Activated T-helper 17 cell treated with anti-CD3 and anti-CD28 coated beads, Interleukin-2, amount 50 U/mL, for 72 hours (primary cell): ENCODE results near the gene SPOCD1. TPM values are rescaled to one million over a fixed set of nuclear protein-coding genes. Genes with fewer than 3 reads are reported as not detected.
"Not testable (repeated sequence)": the region's sequence is repeated elsewhere in the genome, so short reads cannot be mapped to it uniquely, and the experiment has no call there.

Experiments used
- ATAC-seq: fragments of 150-1000 bp; cut with Tn5 transposase; replicated peaks from 2 replicates; pipeline ENCODE4 v1.10.0; 2021; ENCODE audit warnings: mild to moderate bottlenecking, moderate library complexity
- H3K27ac Mint-ChIP-seq: one replicate; pipeline ENCODE4 v1.8.0; 2022; ENCODE audit warnings: mixed read lengths
- H3K27me3 Mint-ChIP-seq: one replicate; pipeline ENCODE4 v1.8.0; 2022; ENCODE audit warnings: mixed read lengths
- H3K36me3 Mint-ChIP-seq: one replicate; pipeline ENCODE4 v1.8.0; 2022; ENCODE audit warnings: low read depth, mild to moderate bottlenecking, mixed read lengths
- H3K4me1 Mint-ChIP-seq: one replicate; pipeline ENCODE4 v1.8.0; 2022; ENCODE audit warnings: mixed read lengths
- H3K4me3 Mint-ChIP-seq: one replicate; pipeline ENCODE4 v1.8.0; 2022; ENCODE audit warnings: mild to moderate bottlenecking, mixed read lengths
- H3K9me3 Mint-ChIP-seq: one replicate; pipeline ENCODE4 v1.8.0; 2022; ENCODE audit warnings: mixed read lengths
- total RNA-seq, 2 donors: library from RNA; stranded (reverse); gene quantifications; one replicate each; pipeline ENCODE4 v1.2.3, GENCODE V29; 2022

Gene SPOCD1
- total RNA-seq, 2 donors from 2014 or later, result 0.84 to 1.8 TPM

- not testable (repeated sequence) for H3K27me3 Mint-ChIP-seq, H3K27ac Mint-ChIP-seq, H3K4me1 Mint-ChIP-seq, ATAC-seq, H3K4me3 Mint-ChIP-seq, H3K9me3 Mint-ChIP-seq, H3K36me3 Mint-ChIP-seq
Measured at GRCh38 chr1:31816501-31816900, 679 bp upstream of the SPOCD1 start.

GRCh38 chr1:31815307-31815645, 546 bp downstream of the SPOCD1 start:
- H3K4me3 Mint-ChIP-seq, result peak overlapping the region; percentile 56
- peaks cover 5% of the 10 kb centered on the region for H3K4me1 Mint-ChIP-seq
- peak overlapping the region; percentile 88 for H3K27ac Mint-ChIP-seq
- no peaks in the 10 kb centered on the region for H3K36me3 Mint-ChIP-seq
- ATAC-seq, result no peak
- H3K9me3 Mint-ChIP-seq, result no peaks in the 10 kb centered on the region
- no peaks in the 10 kb centered on the region for H3K27me3 Mint-ChIP-seq

GRCh38 chr1:31814631-31815306, 1.1 kb downstream of the SPOCD1 start:
- no peaks in the 10 kb centered on the region for H3K9me3 Mint-ChIP-seq
- H3K27ac Mint-ChIP-seq, result peak overlapping the region; percentile 36
- peaks cover 5% of the 10 kb centered on the region for H3K4me1 Mint-ChIP-seq
- H3K4me3 Mint-ChIP-seq, result no peak overlapping the region
- H3K36me3 Mint-ChIP-seq, result no peaks in the 10 kb centered on the region
- H3K27me3 Mint-ChIP-seq, result no peaks in the 10 kb centered on the region
- ATAC-seq, result no peak

- Mint-ChIP-seq H3K27me3 (no peaks in the 10 kb centered on the region), H3K4me3 (no peak overlapping the region), H3K27ac (no peak overlapping the region), H3K36me3 (no peaks in the 10 kb centered on the region), H3K4me1 (peaks cover 5% of the 10 kb centered on the region), H3K9me3 (no peaks in the 10 kb centered on the region)
- ATAC-seq, result no peak
Measured at GRCh38 chr1:31814041-31814511, 1.7 kb downstream of the SPOCD1 start.

GRCh38 chr1:31812158-31812829, 3.5 kb downstream of the SPOCD1 start:
- H3K36me3 Mint-ChIP-seq, result no peaks in the 10 kb centered on the region
- H3K9me3 Mint-ChIP-seq, result no peaks in the 10 kb centered on the region
- ATAC-seq, result no peak
- no peaks in the 10 kb centered on the region for H3K27me3 Mint-ChIP-seq
- no peak overlapping the region for H3K4me3 Mint-ChIP-seq
- peaks cover 5% of the 10 kb centered on the region for H3K4me1 Mint-ChIP-seq
- no peak overlapping the region for H3K27ac Mint-ChIP-seq

GRCh38 chr1:31811605-31812004, 4.2 kb downstream of the SPOCD1 start:
- no peaks in the 10 kb centered on the region for H3K36me3 Mint-ChIP-seq
- no peak for ATAC-seq
- H3K27me3 Mint-ChIP-seq, result no peaks in the 10 kb centered on the region
- no peak overlapping the region for H3K27ac Mint-ChIP-seq
- H3K9me3 Mint-ChIP-seq, result no peaks in the 10 kb centered on the region
- no peak overlapping the region for H3K4me3 Mint-ChIP-seq
- peaks cover 5% of the 10 kb centered on the region for H3K4me1 Mint-ChIP-seq

GRCh38 chr1:31809698-31810097, 6.1 kb downstream of the SPOCD1 start:
- Mint-ChIP-seq H3K27ac (no peak overlapping the region), H3K4me3 (no peak overlapping the region), H3K9me3 (no peaks in the 10 kb centered on the region), H3K4me1 (no peaks in the 10 kb centered on the region), H3K36me3 (no peaks in the 10 kb centered on the region), H3K27me3 (no peaks in the 10 kb centered on the region)
- ATAC-seq, result no peak

- Mint-ChIP-seq H3K27ac (no peak overlapping the region), H3K27me3 (no peaks in the 10 kb centered on the region), H3K4me3 (no peak overlapping the region), H3K4me1 (peaks cover under 1% of the 10 kb centered on the region), H3K36me3 (no peaks in the 10 kb centered on the region), H3K9me3 (no peaks in the 10 kb centered on the region)
- no peak for ATAC-seq
Measured at GRCh38 chr1:31807273-31808048, 8.4 kb downstream of the SPOCD1 start.

GRCh38 chr1:31805318-31805717, 10.5 kb downstream of the SPOCD1 start:
- Mint-ChIP-seq H3K36me3 (no peaks in the 10 kb centered on the region), H3K4me1 (peaks cover 5% of the 10 kb centered on the region), H3K27me3 (peaks cover 8% of the 10 kb centered on the region), H3K9me3 (no peaks in the 10 kb centered on the region), H3K4me3 (no peak overlapping the region), H3K27ac (no peak overlapping the region)
- ATAC-seq, result no peak

- peaks cover 5% of the 10 kb centered on the region for H3K4me1 Mint-ChIP-seq
- no peak overlapping the region for H3K27ac Mint-ChIP-seq
- no peaks in the 10 kb centered on the region for H3K9me3 Mint-ChIP-seq
- ATAC-seq, result no peak
- H3K27me3 Mint-ChIP-seq, result peaks cover 8% of the 10 kb centered on the region
- no peaks in the 10 kb centered on the region for H3K36me3 Mint-ChIP-seq
- no peak overlapping the region for H3K4me3 Mint-ChIP-seq
Measured at GRCh38 chr1:31804098-31804497, 11.7 kb downstream of the SPOCD1 start.

GRCh38 chr1:31803610-31804009, 12.2 kb downstream of the SPOCD1 start:
- no peak for ATAC-seq
- H3K27ac Mint-ChIP-seq, result no peak overlapping the region
- H3K4me1 Mint-ChIP-seq, result peaks cover 8% of the 10 kb centered on the region
- no peaks in the 10 kb centered on the region for H3K36me3 Mint-ChIP-seq
- H3K27me3 Mint-ChIP-seq, result peaks cover 8% of the 10 kb centered on the region
- no peaks in the 10 kb centered on the region for H3K9me3 Mint-ChIP-seq
- no peak overlapping the region for H3K4me3 Mint-ChIP-seq

- Mint-ChIP-seq H3K9me3 (no peaks in the 10 kb centered on the region), H3K4me1 (peaks cover 10% of the 10 kb centered on the region), H3K4me3 (no peak overlapping the region), H3K27me3 (peaks cover 15% of the 10 kb centered on the region), H3K27ac (no peak overlapping the region), H3K36me3 (no peaks in the 10 kb centered on the region)
- ATAC-seq, result no peak
Measured at GRCh38 chr1:31802190-31803150, 13.4 kb downstream of the SPOCD1 start.

- H3K27me3 Mint-ChIP-seq, result peaks cover 19% of the 10 kb centered on the region
- peak overlapping the region; percentile 54 for H3K27ac Mint-ChIP-seq
- ATAC-seq, result no peak
Measured at GRCh38 chr1:31801458-31801857, 14.4 kb downstream of the SPOCD1 start.

GRCh38 chr1:31800674-31800967, 15.2 kb downstream of the SPOCD1 start:
- ATAC-seq, result no peak
- Mint-ChIP-seq H3K36me3 (no peaks in the 10 kb centered on the region), H3K4me3 (no peak overlapping the region), H3K27ac (peak overlapping the region; percentile 54), H3K4me1 (peaks cover 10% of the 10 kb centered on the region), H3K27me3 (peaks cover 19% of the 10 kb centered on the region), H3K9me3 (no peaks in the 10 kb centered on the region)

More at GRCh38 chr1:31801458-31801857, 14.4 kb downstream of the SPOCD1 start:
- Mint-ChIP-seq H3K9me3 (no peaks in the 10 kb centered on the region), H3K4me1 (peaks cover 10% of the 10 kb centered on the region), H3K4me3 (no peak overlapping the region), H3K36me3 (no peaks in the 10 kb centered on the region)
